OCI-M2 (cell line): ENCODE data around the gene ADORA1.
A peak's percentile ranks its signal among the peaks of the same experiment; 100 is the strongest.

Experiments
- DNase-seq: peaks from one replicate; lab custom pipeline; 2025; ENCODE audit not compliant: unreplicated experiment; lab: John Stamatoyannopoulos, UW

Gene ADORA1

DNA sequence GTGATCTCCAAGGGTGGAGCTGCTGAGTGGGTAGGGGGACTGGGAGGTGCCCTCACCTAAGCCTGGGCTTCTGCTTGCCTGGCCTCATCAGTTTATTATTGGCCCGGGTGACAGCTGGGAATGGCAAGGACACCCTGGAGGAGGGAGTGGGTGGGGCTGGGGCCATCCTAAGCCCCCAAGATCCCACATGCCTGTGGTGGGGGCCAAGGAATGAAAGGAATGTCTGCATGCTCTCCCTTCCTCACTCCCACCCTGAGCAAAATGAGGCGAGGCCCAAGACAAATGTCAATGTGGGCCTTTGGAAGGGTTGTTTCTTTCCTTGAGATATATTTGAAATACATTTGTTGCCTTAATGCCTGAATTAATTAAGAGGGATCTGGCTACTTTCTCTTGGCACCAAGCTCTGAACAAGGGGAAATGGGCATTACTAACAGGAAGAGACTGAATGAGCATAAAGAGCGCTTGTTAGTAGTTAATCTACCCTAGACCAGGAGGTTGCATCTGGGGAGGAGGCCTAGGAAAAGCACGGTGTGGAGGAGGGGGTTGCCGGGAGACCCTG, 78.7 kb downstream of the ADORA1 start:
- no peak for DNase-seq

DNA sequence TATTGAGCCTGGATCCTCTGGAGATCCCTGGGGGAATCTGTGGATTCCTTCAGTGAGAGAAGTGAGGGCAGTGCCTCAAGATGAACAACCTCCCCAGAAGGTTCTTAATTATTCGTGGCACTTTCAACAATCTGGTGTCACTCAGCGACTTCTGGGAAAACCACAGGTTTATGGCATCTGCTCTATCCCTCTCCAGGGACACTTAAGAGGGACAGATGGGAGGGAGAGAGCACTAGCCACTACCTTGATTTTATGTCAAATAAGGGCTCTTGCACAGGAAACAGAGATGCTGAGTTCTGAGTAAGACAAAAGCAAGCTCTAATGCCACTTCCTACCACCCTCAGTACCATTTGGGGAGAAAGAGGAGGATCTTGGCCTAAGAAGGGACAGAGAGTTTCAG, 80.2 kb downstream of the ADORA1 start:
- DNase-seq: no peak

DNA sequence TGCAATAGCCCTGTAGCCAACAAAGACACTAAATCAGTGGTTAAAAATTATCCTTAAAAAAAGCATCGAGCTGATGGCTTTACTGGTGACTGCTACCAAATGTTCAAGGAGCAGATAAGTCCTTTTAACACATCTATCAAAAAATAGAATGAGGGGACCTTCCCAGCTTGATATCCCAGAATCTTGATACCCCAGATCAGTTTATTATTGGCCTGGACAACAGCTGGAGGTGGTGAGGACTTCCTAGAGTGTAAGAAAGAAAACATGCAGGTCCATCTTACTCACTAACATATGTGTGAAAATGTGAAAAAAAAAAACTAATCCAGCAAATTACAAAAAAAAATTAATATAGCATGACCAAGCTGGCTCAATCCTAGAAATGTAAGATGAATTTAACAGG, 80.7 kb downstream of the ADORA1 start:
- no peak for DNase-seq

DNA sequence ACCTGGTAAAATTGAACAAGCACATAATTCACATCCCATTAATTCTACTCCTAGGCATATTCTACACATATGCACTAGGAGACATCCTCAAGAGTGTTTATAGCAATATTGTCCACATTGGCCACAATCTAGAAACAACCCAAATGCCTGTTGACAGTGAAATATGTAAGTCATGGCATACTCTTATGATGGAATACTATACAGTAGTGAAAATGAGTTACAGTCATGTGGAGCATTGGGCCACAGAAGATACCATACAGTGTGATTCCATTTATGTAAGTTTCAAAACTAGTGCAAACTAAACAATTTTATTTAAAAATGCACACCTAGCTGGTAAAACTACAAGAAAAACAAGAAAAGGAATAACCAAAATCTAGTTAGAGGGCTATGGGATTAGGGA, 82.8 kb downstream of the ADORA1 start:
- DNase-seq: no peak

DNA sequence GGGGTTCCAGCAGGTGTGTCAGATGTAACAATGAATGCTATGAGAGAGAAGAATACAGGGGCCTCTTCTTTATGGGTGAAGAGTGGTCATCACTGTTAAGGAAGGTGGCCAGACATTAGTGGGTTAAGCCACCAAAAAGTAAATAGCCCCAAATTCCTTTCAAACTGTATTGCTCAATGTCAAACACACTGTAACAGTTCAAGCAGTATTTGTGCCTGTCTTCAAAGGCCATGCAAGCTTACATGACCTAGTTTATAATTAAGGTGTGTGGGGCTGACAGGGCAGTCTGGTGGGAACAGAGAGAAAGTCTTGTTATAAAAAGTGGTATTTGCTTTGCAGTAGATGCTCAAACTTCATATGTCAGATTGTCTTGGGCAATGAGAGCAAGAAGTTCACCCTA, 83.5 kb downstream of the ADORA1 start:
- DNase-seq: no peak

DNA sequence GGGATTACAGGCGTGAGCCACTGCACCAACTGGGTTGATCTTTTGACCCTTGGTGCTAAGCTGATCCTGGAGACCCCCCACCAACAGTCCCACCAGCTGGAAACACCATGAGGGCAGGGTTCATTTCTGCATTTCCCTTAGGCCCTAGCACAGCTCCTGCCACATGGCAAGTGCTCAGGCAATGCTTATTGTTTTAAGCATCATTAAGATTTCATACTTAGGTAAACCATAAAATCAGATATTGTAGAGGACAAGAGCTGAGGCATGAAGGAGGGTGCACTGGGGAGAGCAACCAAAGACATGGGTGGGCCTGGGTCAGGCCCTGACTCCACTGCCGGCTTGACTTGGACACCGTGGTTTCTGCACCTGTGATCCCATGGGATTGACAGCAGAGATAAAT, 84.3 kb downstream of the ADORA1 start:
- no peak for DNase-seq

DNA sequence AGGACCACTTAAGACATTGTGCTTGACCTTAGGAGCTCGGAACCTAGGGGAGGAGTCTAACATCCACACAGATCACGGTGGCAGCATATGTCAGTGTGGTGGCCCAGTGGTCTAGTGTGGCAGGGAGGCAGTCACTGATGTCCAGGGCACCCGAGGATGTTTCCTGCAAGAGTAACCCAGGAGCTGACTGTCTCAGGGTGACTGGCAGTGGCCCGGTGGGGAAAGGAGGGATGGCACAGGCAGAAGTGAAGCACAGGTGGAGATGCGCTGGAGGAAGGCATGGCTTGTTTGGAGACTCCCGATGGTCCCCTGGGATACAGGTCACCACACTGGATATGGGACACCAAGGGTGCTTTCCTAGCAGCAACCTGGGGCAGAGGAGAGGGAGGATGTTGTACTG, 85.6 kb downstream of the ADORA1 start:
- DNase-seq: no peak

DNA sequence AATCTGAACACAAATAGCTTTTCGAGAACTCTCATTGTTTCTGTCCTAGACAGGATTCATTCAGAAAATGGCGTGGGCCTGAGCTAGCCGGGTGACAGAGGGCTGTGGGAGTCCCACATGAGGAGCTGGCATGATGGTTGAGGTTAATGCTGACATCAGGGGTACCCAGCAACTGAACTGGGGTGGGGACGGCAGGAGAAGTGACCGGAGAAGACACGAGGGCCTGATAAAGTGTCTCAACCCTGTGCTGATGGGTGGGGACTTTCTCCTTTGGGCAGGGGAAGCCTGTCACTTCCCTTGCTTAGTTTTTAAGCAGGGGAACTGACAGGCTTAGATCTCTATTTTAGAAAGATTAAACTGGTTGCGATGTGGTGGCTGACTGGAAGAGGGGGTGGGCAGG, 87.3 kb downstream of the ADORA1 start:
- DNase-seq: no peak

DNA sequence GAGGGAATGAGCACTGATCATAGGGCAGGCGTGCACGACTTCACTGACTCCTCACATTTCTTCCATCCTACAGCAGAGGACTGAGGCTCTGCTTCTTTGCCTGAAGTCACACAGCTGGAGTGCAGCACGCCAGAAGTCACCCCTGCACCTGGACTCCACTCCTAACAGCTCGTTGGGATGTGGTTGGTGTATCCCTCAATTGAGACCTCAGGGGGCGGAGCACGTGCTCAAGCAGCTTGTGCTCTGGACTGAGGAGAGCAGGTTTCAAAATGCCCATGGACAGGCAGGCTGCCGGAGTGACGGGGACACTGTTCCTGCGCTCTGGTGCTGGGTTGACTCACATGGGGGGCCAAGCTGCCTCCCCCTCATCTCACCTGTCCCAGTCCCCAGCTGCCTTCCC, 88.0 kb downstream of the ADORA1 start:
- DNase-seq: no peak

DNA sequence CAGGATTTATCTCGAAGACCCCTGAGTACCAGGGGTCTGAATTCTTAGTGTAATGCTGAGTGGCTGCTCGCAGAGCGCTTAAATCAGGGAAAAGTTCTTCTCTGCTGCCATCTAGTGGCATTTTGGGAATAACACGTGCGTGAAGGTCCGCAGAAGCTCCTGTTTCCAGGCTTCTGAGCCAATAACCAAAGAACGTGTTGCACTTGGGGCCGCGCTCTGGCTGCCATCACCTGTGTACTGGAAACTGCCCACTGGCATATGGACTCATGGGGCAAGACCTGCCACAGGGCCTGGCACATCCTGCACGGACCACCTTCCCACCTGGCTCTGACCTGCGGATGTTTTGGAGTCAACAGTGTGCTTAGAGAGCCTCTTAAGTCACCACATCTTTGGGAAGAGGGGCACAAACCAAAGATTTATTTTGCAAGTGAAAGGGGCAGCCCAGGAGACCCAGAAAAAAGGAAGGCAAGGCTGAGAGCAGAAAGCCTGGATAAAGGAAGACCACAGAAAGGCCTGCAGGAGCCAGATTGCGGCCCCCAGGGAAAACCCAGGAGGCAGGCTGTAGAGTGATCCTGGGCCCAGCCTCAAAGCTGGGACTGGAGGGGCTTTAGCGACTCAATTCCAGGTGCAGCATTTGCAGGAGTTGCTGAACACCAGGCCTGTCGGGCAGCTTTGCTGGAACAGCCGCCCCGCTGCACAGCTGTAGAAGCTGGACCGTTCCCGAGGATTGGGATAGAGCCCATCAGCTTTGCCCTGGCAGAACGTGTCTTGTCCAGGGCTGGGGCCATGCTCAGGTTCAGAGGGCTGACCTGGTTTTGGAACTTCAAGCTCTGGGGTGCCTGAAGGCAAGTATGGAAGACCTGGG, 89.0 kb downstream of the ADORA1 start:
- DNase-seq: peak; percentile 22
